Activated naive CD8-positive, alpha-beta T cell treated with anti-CD3 and anti-CD28 coated beads, Interleukin-2, amount 50 U/mL, for 16 hours (primary cell): Measurements from ENCODE around the gene COL13A1.

ENCODE experiments used
- DNase-seq: peaks from one replicate; pipeline ENCODE4 v3.0.0-alpha.2; 2020; ENCODE audit warnings: low read depth, low spot score

Gene COL13A1

GRCh38 chr10:69866688-69867461, 65.2 kb downstream of the COL13A1 start:
- DNase-seq, result no peak

- DNase-seq, result no peak
These were observed 66.2 kb downstream of the COL13A1 start for GRCh38 chr10:69867699-69868558.

GRCh38 chr10:69868821-69869220, 67.1 kb downstream of the COL13A1 start:
- DNase-seq, result no peak

GRCh38 chr10:69869291-69869961, 67.7 kb downstream of the COL13A1 start:
- no peak for DNase-seq

- DNase-seq, result no peak
These were observed 68.9 kb downstream of the COL13A1 start for GRCh38 chr10:69870591-69870990.

GRCh38 chr10:69871074-69871473, 69.4 kb downstream of the COL13A1 start:
- DNase-seq, result no peak

- DNase-seq, result no peak
These were observed 70.6 kb downstream of the COL13A1 start for GRCh38 chr10:69872323-69872722.

GRCh38 chr10:69873135-69873639, 71.5 kb downstream of the COL13A1 start:
- no peak for DNase-seq

GRCh38 chr10:69874449-69874848, 72.7 kb downstream of the COL13A1 start:
- DNase-seq, result no peak

GRCh38 chr10:69875856-69876255, 74.2 kb downstream of the COL13A1 start:
- no peak for DNase-seq

GRCh38 chr10:69876286-69876685, 74.6 kb downstream of the COL13A1 start:
- no peak for DNase-seq

GRCh38 chr10:69876931-69877330, 75.2 kb downstream of the COL13A1 start:
- DNase-seq, result no peak

- no peak for DNase-seq
These were observed 76.3 kb downstream of the COL13A1 start for GRCh38 chr10:69878038-69878437.

- no peak for DNase-seq
These were observed 77.2 kb downstream of the COL13A1 start for GRCh38 chr10:69878951-69879350.

- DNase-seq, result no peak
These were observed 78.0 kb downstream of the COL13A1 start for GRCh38 chr10:69879634-69880257.

- DNase-seq, result no peak
These were observed 78.8 kb downstream of the COL13A1 start for GRCh38 chr10:69880301-69881081.

GRCh38 chr10:69881202-69881601, 79.5 kb downstream of the COL13A1 start:
- no peak for DNase-seq

GRCh38 chr10:69883310-69884023, 81.8 kb downstream of the COL13A1 start:
- DNase-seq, result no peak

GRCh38 chr10:69884024-69884367, 82.3 kb downstream of the COL13A1 start:
- no peak for DNase-seq

- DNase-seq, result no peak
These were observed 83.0 kb downstream of the COL13A1 start for GRCh38 chr10:69884686-69885085.
